Keratinocyte (primary cell): ENCODE results near the gene UGT2B10. TPM values are rescaled to one million over a fixed set of nuclear protein-coding genes. Genes with fewer than 3 reads are reported as not detected.

Source experiments
- DNase-seq: peaks from one replicate; pipeline ENCODE4 v3.0.0-alpha.2; 2011; ENCODE audit warnings: low read depth, missing footprints, low spot score
- FAIRE-seq: peaks from 2 replicates; lab custom pipeline; 2011; peaks lifted over from hg19 to GRCh38; lab: Jason Lieb, UNC
- H2AFZ ChIP-seq: 2 replicates; pipeline ENCODE4 v1.6.0; 2012; ENCODE audit warnings: low read length, control low read depth, inconsistent platforms; ENCODE audit not compliant: control insufficient read depth
- H3K27ac ChIP-seq: 2 replicates; pipeline ENCODE4 v1.5.1; 2011; ENCODE audit warnings: low read length; ENCODE audit not compliant: control insufficient read depth, insufficient read depth
- H3K27me3 ChIP-seq: 3 replicates; pipeline ENCODE4 v1.6.0; 2011; ENCODE audit warnings: low read length; ENCODE audit not compliant: control insufficient read depth, insufficient read depth; ENCODE audit errors: extremely low read depth
- H3K36me3 ChIP-seq, 2 experiments: 2 replicates in 1 of 2; 3 replicates in 1 of 2; pipeline ENCODE4 v1.5.1; 2011; ENCODE audit warnings: low read length in 2 of 2, mild to moderate bottlenecking in 1 of 2; ENCODE audit not compliant: control insufficient read depth in 2 of 2, insufficient read depth in 2 of 2; ENCODE audit errors: extremely low read depth in 1 of 2
- H3K4me1 ChIP-seq: 3 replicates; pipeline ENCODE4 v1.5.1; 2011; ENCODE audit warnings: low read length; ENCODE audit not compliant: control insufficient read depth, insufficient read depth; ENCODE audit errors: extremely low read depth
- H3K4me2 ChIP-seq: 3 replicates; pipeline ENCODE4 v1.6.0; 2011; ENCODE audit warnings: low read depth, low read length; ENCODE audit not compliant: control insufficient read depth, insufficient read depth; ENCODE audit errors: extremely low read depth
- H3K4me3 ChIP-seq, 3 experiments: fragments of 200-600 bp in 1 of 3; sonication (generic) in 1 of 3; 2 replicates in 2 of 3; 3 replicates in 1 of 3; pipeline ENCODE4 v1.5.1; 2011 to 2016; ENCODE audit warnings: low read length in 3 of 3, mild to moderate bottlenecking in 3 of 3, control low read depth in 2 of 3, inconsistent platforms in 1 of 3, low read depth in 1 of 3, mixed read lengths in 1 of 3, mixed run types in 1 of 3, moderate library complexity in 1 of 3; ENCODE audit not compliant: control insufficient read depth in 2 of 3, insufficient read depth in 2 of 3; ENCODE audit errors: extremely low read depth in 1 of 3
- H3K79me2 ChIP-seq: 2 replicates; pipeline ENCODE4 v1.6.0; 2012; ENCODE audit warnings: low read length; ENCODE audit not compliant: control insufficient read depth, insufficient read depth
- H3K9ac ChIP-seq: 3 replicates; pipeline ENCODE4 v1.6.0; 2011; ENCODE audit warnings: low read length; ENCODE audit not compliant: control insufficient read depth, insufficient read depth; ENCODE audit errors: extremely low read depth
- H3K9me1 ChIP-seq: 3 replicates; pipeline ENCODE4 v1.6.0; 2011; ENCODE audit warnings: low read length; ENCODE audit not compliant: control insufficient read depth, insufficient read depth; ENCODE audit errors: extremely low read depth
- H3K9me3 ChIP-seq: 2 replicates; pipeline ENCODE4 v1.5.1; 2012; ENCODE audit warnings: low read depth, low read length; ENCODE audit not compliant: control insufficient read depth
- H4K20me1 ChIP-seq: 3 replicates; pipeline ENCODE4 v1.6.0; 2011; ENCODE audit warnings: low read length; ENCODE audit not compliant: control insufficient read depth, insufficient read depth; ENCODE audit errors: extremely low read depth
- EZH2 ChIP-seq: IDR thresholded peaks from one replicate; pipeline ENCODE4 v1.6.1; 2012; ENCODE audit warnings: inconsistent platforms, mild to moderate bottlenecking, low read length, moderate library complexity
- dilution Hi-C: fragments of 300-500 bp; cut with MboI; formaldehyde crosslinking; loops from one replicate; pipeline ENCODE4 v1.7.0; 2020; ENCODE audit warnings: low sequenced_read_pairs; ENCODE audit not compliant: extremely low pct_ligation_motif_present
- polyA plus RNA-seq, 5 experiments: library from polyadenylated mRNA; depleted of rRNA in 3 of 5; stranded (reverse) in 3 of 5; stranded (forward) in 1 of 5; unstranded in 1 of 5; fragments of >200 nt; gene quantifications; 1 replicate in 1 of 5; 2 replicates in 3 of 5; 3 replicates in 1 of 5; pipeline versions ENCODE4 v1.2.1 to v1.2.3, GENCODE V29; 2011 to 2012; ENCODE audit warnings: missing spikeins in 2 of 5, low read depth in 1 of 5, low replicate concordance in 1 of 5
- TF ChIP-seq, protein P1 (sequence below), 3 experiments: IDR thresholded peaks in 1 of 3; conservative IDR thresholded peaks in 1 of 3; optimal IDR thresholded peaks in 1 of 3; 2 replicates in 2 of 3; 3 replicates in 1 of 3; pipeline versions ENCODE3 to v1.5.1; 2011; ENCODE audit warnings: low read length in 3 of 3, mild to moderate bottlenecking in 3 of 3, moderate library complexity in 2 of 3, control low read depth in 1 of 3, inconsistent platforms in 1 of 3; ENCODE audit not compliant: insufficient read depth in 2 of 3; ENCODE audit errors: extremely low read depth in 1 of 3

Gene UGT2B10
- polyA plus RNA-seq, 1 donor (not counting 4 experiments of a cell fraction or from before 2014, with no cell fraction given), result not detected

DNA sequence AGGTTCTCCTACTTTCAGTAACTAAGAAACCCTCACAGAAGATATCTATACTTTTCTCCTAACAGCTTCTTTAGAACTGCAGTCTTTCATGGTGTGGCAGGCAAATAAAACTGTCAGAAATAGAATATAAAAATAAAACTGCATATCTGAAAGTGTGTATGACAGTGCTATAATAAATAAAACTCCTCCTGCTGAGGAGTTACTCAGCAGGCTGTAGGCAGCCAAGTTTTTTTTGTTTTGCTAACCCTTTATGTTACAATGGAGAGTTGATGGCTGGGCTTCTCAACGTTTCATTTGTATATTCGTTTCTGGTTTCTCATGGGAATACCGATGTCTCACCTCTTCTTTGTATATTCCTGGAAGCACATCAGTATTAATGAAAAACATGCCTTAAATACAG, 18.2 kb upstream of the UGT2B10 start:
- H3K9me1 ChIP-seq, result no peaks in the 10 kb centered on the region
- H3K4me2 ChIP-seq, result no peak overlapping the region
- H4K20me1 ChIP-seq, result no peaks in the 10 kb centered on the region
- H3K36me3 ChIP-seq, result no peaks in the 10 kb centered on the region
- H3K9me3 ChIP-seq, result no peaks in the 10 kb centered on the region
- dilution Hi-C loops, result no loop called here
- no peak overlapping the region for H3K4me3 ChIP-seq
- H3K4me1 ChIP-seq, result no peaks in the 10 kb centered on the region
- no peak overlapping the region for H2AFZ ChIP-seq
- FAIRE-seq (no peak), DNase-seq (no peak)
- no peak overlapping the region for H3K27ac ChIP-seq
- no peaks in the 10 kb centered on the region for H3K79me2 ChIP-seq
- H3K9ac ChIP-seq, result no peak overlapping the region
- TF ChIP-seq EZH2, result no peak
- TF ChIP-seq, protein P1, sequence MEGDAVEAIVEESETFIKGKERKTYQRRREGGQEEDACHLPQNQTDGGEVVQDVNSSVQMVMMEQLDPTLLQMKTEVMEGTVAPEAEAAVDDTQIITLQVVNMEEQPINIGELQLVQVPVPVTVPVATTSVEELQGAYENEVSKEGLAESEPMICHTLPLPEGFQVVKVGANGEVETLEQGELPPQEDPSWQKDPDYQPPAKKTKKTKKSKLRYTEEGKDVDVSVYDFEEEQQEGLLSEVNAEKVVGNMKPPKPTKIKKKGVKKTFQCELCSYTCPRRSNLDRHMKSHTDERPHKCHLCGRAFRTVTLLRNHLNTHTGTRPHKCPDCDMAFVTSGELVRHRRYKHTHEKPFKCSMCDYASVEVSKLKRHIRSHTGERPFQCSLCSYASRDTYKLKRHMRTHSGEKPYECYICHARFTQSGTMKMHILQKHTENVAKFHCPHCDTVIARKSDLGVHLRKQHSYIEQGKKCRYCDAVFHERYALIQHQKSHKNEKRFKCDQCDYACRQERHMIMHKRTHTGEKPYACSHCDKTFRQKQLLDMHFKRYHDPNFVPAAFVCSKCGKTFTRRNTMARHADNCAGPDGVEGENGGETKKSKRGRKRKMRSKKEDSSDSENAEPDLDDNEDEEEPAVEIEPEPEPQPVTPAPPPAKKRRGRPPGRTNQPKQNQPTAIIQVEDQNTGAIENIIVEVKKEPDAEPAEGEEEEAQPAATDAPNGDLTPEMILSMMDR (optimal IDR thresholded peaks at IDR 0.05 in 1 of 3, IDR thresholded peaks at IDR 0.05 in 1 of 3, conservative IDR thresholded peaks at IDR 0.05 in 1 of 3; ENCODE audit: extremely low read depth in 1 of 3, insufficient read depth in 2 of 3, low read length in 3 of 3), result no peak
- H3K27me3 ChIP-seq, result no peaks in the 10 kb centered on the region

DNA sequence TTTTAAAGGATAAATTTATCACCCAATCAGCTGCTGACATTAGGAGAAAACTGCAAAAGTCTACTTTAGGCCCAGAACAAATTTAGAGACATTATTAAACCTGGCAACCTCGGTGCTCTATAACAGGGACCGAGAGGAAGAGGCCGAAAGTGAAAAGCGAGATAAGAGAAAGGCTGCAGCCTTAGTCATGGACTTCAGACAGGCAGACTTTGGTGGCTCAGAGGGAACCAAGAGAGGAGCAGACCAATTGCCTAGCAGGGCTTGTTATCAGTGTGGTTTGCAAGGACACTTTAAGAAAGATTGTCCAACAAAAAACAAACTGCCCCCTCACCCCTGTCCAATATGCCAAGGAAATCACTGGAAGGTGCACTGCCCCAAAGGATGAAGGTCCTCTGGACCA, 12.8 kb upstream of the UGT2B10 start:
- H3K4me3 ChIP-seq, result no peak overlapping the region
- H3K27me3 ChIP-seq, result no peaks in the 10 kb centered on the region
- H2AFZ ChIP-seq, result no peak overlapping the region
- no peak overlapping the region for H3K4me2 ChIP-seq
- H3K79me2 ChIP-seq, result no peaks in the 10 kb centered on the region
- TF ChIP-seq, protein P1 (optimal IDR thresholded peaks at IDR 0.05 in 1 of 3, IDR thresholded peaks at IDR 0.05 in 1 of 3, conservative IDR thresholded peaks at IDR 0.05 in 1 of 3; ENCODE audit: extremely low read depth in 1 of 3, insufficient read depth in 2 of 3, low read length in 3 of 3), result no peak
- no peak for TF ChIP-seq EZH2
- no peak overlapping the region for H3K27ac ChIP-seq
- no peaks in the 10 kb centered on the region for H3K9me1 ChIP-seq
- H3K36me3 ChIP-seq, result no peaks in the 10 kb centered on the region
- H3K9ac ChIP-seq, result no peak overlapping the region
- DNase-seq (no peak), FAIRE-seq (no peak)
- no peaks in the 10 kb centered on the region for H3K4me1 ChIP-seq
- H4K20me1 ChIP-seq, result no peaks in the 10 kb centered on the region
- H3K9me3 ChIP-seq, result no peaks in the 10 kb centered on the region
- dilution Hi-C loops, result no loop called here
